OCI-LY7 (cell line): ENCODE measurements around the gene UCK2.

Experiments
- EZH2phosphoT487 ChIP-seq: fragments of 200-600 bp; sonication (generic); IDR thresholded peaks from 2 replicates; pipeline ENCODE4 v1.6.1; 2018; ENCODE audit warnings: low read depth, borderline replicate concordance, mild to moderate bottlenecking, mixed run types, antibody characterized with exemption, low read length, moderate library complexity, mixed read lengths
- TF ChIP-seq, protein P1 (sequence below): fragments of 200-600 bp; sonication (generic); conservative IDR thresholded peaks from 2 replicates; pipeline ENCODE4 v1.5.1; 2014; ENCODE audit warnings: mild to moderate bottlenecking, antibody characterized with exemption, low read length, moderate library complexity, mixed read lengths

DNA sequence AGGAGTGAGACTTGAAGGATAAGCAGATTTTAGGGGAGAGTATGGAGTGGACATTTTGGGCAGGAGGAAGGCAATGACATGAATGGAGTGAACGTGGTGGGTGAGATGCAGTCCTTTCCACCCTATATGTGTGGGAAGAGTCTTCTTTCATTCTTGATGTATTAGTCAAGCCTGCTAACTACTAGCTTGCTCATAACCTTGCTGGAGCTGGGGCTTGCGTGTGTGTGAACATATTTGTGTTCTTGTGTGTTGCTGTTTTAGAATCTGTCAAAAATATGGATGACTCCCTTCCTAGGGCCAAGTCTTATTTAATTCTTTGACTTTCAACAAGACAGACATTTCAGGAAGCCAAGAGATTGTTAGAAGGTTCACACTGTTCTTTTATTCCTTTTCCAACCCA is 132.7 kb downstream of the UCK2 start:
- TF ChIP-seq, protein P1, sequence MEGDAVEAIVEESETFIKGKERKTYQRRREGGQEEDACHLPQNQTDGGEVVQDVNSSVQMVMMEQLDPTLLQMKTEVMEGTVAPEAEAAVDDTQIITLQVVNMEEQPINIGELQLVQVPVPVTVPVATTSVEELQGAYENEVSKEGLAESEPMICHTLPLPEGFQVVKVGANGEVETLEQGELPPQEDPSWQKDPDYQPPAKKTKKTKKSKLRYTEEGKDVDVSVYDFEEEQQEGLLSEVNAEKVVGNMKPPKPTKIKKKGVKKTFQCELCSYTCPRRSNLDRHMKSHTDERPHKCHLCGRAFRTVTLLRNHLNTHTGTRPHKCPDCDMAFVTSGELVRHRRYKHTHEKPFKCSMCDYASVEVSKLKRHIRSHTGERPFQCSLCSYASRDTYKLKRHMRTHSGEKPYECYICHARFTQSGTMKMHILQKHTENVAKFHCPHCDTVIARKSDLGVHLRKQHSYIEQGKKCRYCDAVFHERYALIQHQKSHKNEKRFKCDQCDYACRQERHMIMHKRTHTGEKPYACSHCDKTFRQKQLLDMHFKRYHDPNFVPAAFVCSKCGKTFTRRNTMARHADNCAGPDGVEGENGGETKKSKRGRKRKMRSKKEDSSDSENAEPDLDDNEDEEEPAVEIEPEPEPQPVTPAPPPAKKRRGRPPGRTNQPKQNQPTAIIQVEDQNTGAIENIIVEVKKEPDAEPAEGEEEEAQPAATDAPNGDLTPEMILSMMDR = no peak
- no peak for TF ChIP-seq EZH2phosphoT487
